GM12878 (cell line): ENCODE results near the gene CAPZB. TPM values are rescaled to one million over a fixed set of nuclear protein-coding genes. Genes with fewer than 3 reads are reported as not detected.

Source experiments
- ATAC-seq: fragments of 200-7000 bp; cut with Tn5 transposase; 3 replicates; pipeline ENCODE4 v1.9.1; 2020; ENCODE audit warnings: mild to moderate bottlenecking, moderate library complexity
- BruUV-seq: library from RNA; stranded (reverse); fragments of 400-500 nt; replicated peaks from 2 replicates; lab custom pipeline; 2021; lab: Mats Ljungman, UMichigan
- CTCF ChIA-PET: fragments of 300-600 bp; sonication (Branson Sonifier 250); formaldehyde crosslinking; extraction: SDS; loops from one replicate; lab custom pipeline; 2021; ENCODE audit warnings: inconsistent platforms; lab: Yijun Ruan, JAX
- POLR2A ChIA-PET: fragments of 350-600 bp; formaldehyde crosslinking; extraction: SDS; loops from one replicate; lab custom pipeline; 2021; ENCODE audit warnings: inconsistent platforms; lab: Charles Lee
- RAD21 ChIA-PET: fragments of 300-600 bp; sonication (Branson Sonifier 250); formaldehyde crosslinking; loops from one replicate; lab custom pipeline; 2023; ENCODE audit warnings: antibody characterized with exemption; ENCODE audit not compliant: unreplicated experiment; lab: Charles Lee
- SMC1A ChIA-PET: fragments of 300-600 bp; sonication (Branson Sonifier 250); formaldehyde crosslinking; loops from one replicate; lab custom pipeline; 2023; ENCODE audit not compliant: unreplicated experiment, uncharacterized antibody; lab: Charles Lee
- DNase-seq: peaks from one replicate; pipeline ENCODE4 v3.0.0-alpha.2; 2011; ENCODE audit warnings: low read depth, low spot score
- FAIRE-seq: peaks from 3 replicates; lab custom pipeline; 2011; peaks lifted over from hg19 to GRCh38; lab: Jason Lieb, UNC
- H2AFZ ChIP-seq: 2 replicates; pipeline ENCODE4 v1.6.0; 2011; ENCODE audit warnings: low read depth, low read length, control low read depth; ENCODE audit not compliant: control insufficient read depth
- H3K27ac ChIP-seq: 2 replicates; pipeline ENCODE4 v1.5.1; 2011; ENCODE audit warnings: control low read depth; ENCODE audit not compliant: control insufficient read depth, insufficient read depth
- H3K27me3 ChIP-seq, 2 experiments: replicated peaks in 1 of 2; 2 replicates each; pipeline versions ENCODE4 v1.6.0 to v1.6.1; 2011; ENCODE audit warnings: low read length in 1 of 2; ENCODE audit not compliant: control insufficient read depth in 2 of 2, insufficient read depth in 2 of 2
- H3K36me3 ChIP-seq, 2 experiments: 2 replicates each; pipeline ENCODE4 v1.5.1; 2011; ENCODE audit warnings: low read length in 1 of 2; ENCODE audit not compliant: control insufficient read depth in 2 of 2, insufficient read depth in 2 of 2
- H3K4me1 ChIP-seq: 2 replicates; pipeline ENCODE4 v1.6.1; 2011; ENCODE audit warnings: mild to moderate bottlenecking, low read length, moderate library complexity, mixed read lengths; ENCODE audit not compliant: control insufficient read depth, insufficient read depth
- H3K4me2 ChIP-seq: 2 replicates; pipeline ENCODE4 v1.6.0; 2011; ENCODE audit warnings: control low read depth; ENCODE audit not compliant: control insufficient read depth, insufficient read depth
- H3K4me3 ChIP-seq: fragments of 200-600 bp; sonication (generic); 2 replicates; pipeline ENCODE4 v1.5.1; 2016
- H3K79me2 ChIP-seq: 2 replicates; pipeline ENCODE4 v1.6.0; 2011; ENCODE audit warnings: low read length; ENCODE audit not compliant: control insufficient read depth, insufficient read depth
- H3K9ac ChIP-seq: 2 replicates; pipeline ENCODE4 v1.8.0; 2011; ENCODE audit warnings: low read length, control low read depth, mixed read lengths; ENCODE audit not compliant: control insufficient read depth, insufficient read depth
- H3K9me3 ChIP-seq: replicated peaks from 3 replicates; pipeline ENCODE4 v1.5.1; 2011; ENCODE audit warnings: mild to moderate bottlenecking, low read length; ENCODE audit not compliant: control insufficient read depth, insufficient read depth
- H4K20me1 ChIP-seq: 2 replicates; pipeline ENCODE4 v1.6.0; 2011; ENCODE audit not compliant: control insufficient read depth, insufficient read depth
- HSF1 ChIP-seq: fragments of 150-350 bp; IDR thresholded peaks from 2 replicates; pipeline ENCODE4 v1.6.1; 2014; ENCODE audit warnings: mild to moderate bottlenecking, low read depth, low read length
- KAT2A ChIP-seq: conservative IDR thresholded peaks from 2 replicates; pipeline ENCODE4 v1.6.1; 2011; ENCODE audit warnings: low read depth, low read length; ENCODE audit not compliant: control insufficient read depth
- KLF5 ChIP-seq: fragments of 450-650 bp; IDR thresholded peaks from 2 replicates; pipeline ENCODE4 v1.6.1; 2014; ENCODE audit warnings: mild to moderate bottlenecking; ENCODE audit not compliant: partially characterized antibody
- NFYB ChIP-seq: IDR thresholded peaks from 2 replicates; pipeline ENCODE4 v1.6.1; 2011; ENCODE audit warnings: low read depth, mild to moderate bottlenecking, low read length, improper control_type of control experiment, moderate library complexity; ENCODE audit not compliant: insufficient read depth
- PKNOX1 ChIP-seq: fragments of 450-650 bp; IDR thresholded peaks from 2 replicates; pipeline ENCODE4 v1.6.1; 2016; ENCODE audit warnings: mild to moderate bottlenecking
- POLR2AphosphoS5 ChIP-seq: IDR thresholded peaks from 2 replicates; pipeline ENCODE4 v1.6.1; 2011; ENCODE audit warnings: mild to moderate bottlenecking, low read length, inconsistent platforms
- SMAD1 ChIP-seq: fragments of 450-650 bp; IDR thresholded peaks from 2 replicates; pipeline ENCODE4 v1.6.1; 2018; ENCODE audit warnings: mild to moderate bottlenecking, low read depth; ENCODE audit not compliant: partially characterized antibody
- SMARCA5 ChIP-seq: fragments of 450-650 bp; IDR thresholded peaks from 2 replicates; pipeline ENCODE4 v1.6.1; 2017; ENCODE audit warnings: mild to moderate bottlenecking
- SREBF2 ChIP-seq: IDR thresholded peaks from 2 replicates; pipeline ENCODE4 v1.6.1; 2012; ENCODE audit warnings: mild to moderate bottlenecking, low read length
- TCF7 ChIP-seq: IDR thresholded peaks from 2 replicates; pipeline ENCODE4 v1.6.1; 2014; ENCODE audit warnings: antibody characterized with exemption, borderline replicate concordance
- WGBS: methylation state at CpG from one replicate; pipeline ENCODE4 v1.1.6; 2016; ENCODE audit warnings: low lambda C conversion rate; ENCODE audit not compliant: insufficient replicate concordance, insufficient coverage; ENCODE audit errors: missing lambda C conversion rate; 5-methylcytosine and 5-hydroxymethylcytosine counted together
- in situ Hi-C: fragments of 300-500 bp; cut with MboI; formaldehyde crosslinking; loops from 9 replicates; pipeline ENCODE4 v1.14.3; 2018; ENCODE audit warnings: mixed read lengths
- intact Hi-C: fragments of 100-400 bp; cut with micrococcal nuclease; formaldehyde crosslinking; loops from one replicate; pipeline ENCODE4 v1.14.2; 2022; ENCODE audit not compliant: unreplicated experiment
- polyA plus RNA-seq, 11 experiments: library from polyadenylated mRNA; depleted of rRNA in 4 of 11; unstranded in 6 of 11; stranded (reverse) in 5 of 11; fragments of >200 nt; fragmentation: Nextera tagmentation in 4 of 11; fragmentation: Illumina TruSeq in 1 of 11; extraction: Ambion mirVana in 4 of 11; extraction: Trizol in 1 of 11; gene quantifications; 1 replicate in 1 of 11; 2 replicates in 10 of 11; pipeline versions ENCODE4 v1.2.1 to v1.2.3, GENCODE V29; 2011 to 2016; ENCODE audit warnings: inconsistent platforms in 2 of 11, missing spikeins in 2 of 11, low read depth in 1 of 11
- total RNA-seq, 4 experiments: library from RNA; depleted of rRNA in 3 of 4; stranded (reverse); fragments of >200 nt in 3 of 4; fragmentation: Illumina TruSeq in 1 of 4; extraction: Trizol in 1 of 4; gene quantifications; 2 replicates each; pipeline versions ENCODE4 v1.2.1 to v1.2.3, GENCODE V29; 2013 to 2021
- TF ChIP-seq, protein P1 (sequence below): IDR thresholded peaks from 2 replicates; pipeline ENCODE4 v1.6.1; 2012; ENCODE audit warnings: improper control_type of control experiment, low read depth, low read length; ENCODE audit not compliant: insufficient replicate concordance
- TF ChIP-seq, protein P2 (sequence below): fragments of 450-650 bp; IDR thresholded peaks from 2 replicates; pipeline ENCODE4 v1.6.1; 2017; ENCODE audit warnings: mild to moderate bottlenecking

CAPZB gene
- total and polyA plus RNA-seq, 10 of the 15 experiments (the other 5 are each of a cell fraction or from before 2014, with no cell fraction given): 104 to 454 (median 213) TPM

- ChIA-PET RAD21 (interaction anchor here (0.7 to 2.7 kb wide), 3 partner anchors 9 to 104 kb away, joined by 4 to 11 read pairs (median 10); no protein-coding TSS in a partner anchor), SMC1A (interaction anchor here (0.6 to 3.5 kb wide), 7 partner anchors 8 to 157 kb away, joined by 3 to 22 read pairs (median 6); no protein-coding TSS in a partner anchor), CTCF (interaction anchor here (1.7 to 2.4 kb wide), 6 partner anchors 8 to 104 kb away, joined by 4 to 11 read pairs (median 7); partner anchors contain the start of gene CAPZB), POLR2A (interaction anchor here (0.5 to 0.6 kb wide), 3 partner anchors 20 to 101 kb away, joined by 3 to 9 read pairs (median 3); no protein-coding TSS in a partner anchor)
- in situ Hi-C loops: no loop called here
- FAIRE-seq: no peak
- peaks cover 7 to 9% of the 10 kb centered on the region in 2 experiments; a peak in 3 of 4 replicates for H3K36me3 ChIP-seq
- H3K4me2 ChIP-seq: peak overlapping the region; percentile 87
- DNase-seq: no peak
- peak overlapping the region; percentile 12; the same call in 1 of the 2 replicates for H3K9ac ChIP-seq
- peaks cover 53% of the 10 kb centered on the region for H3K4me1 ChIP-seq
- H3K9me3 ChIP-seq: no peaks in the 10 kb centered on the region
- H4K20me1 ChIP-seq: peaks cover 19% of the 10 kb centered on the region
- H3K27me3 ChIP-seq: no peaks in the 10 kb centered on the region
- intact Hi-C loops: no loop called here
- WGBS: 37% methylated on average over 9 of the region's 9 CpGs
- no peak overlapping the region for H2AFZ ChIP-seq
- BruUV-seq: no TSS peak
- peak overlapping the region; percentile 58; the same call in 1 of the 2 replicates for H3K4me3 ChIP-seq
- H3K27ac ChIP-seq: peak overlapping the region; percentile 94
- H3K79me2 ChIP-seq: peaks cover 96% of the 10 kb centered on the region
- no peak for ATAC-seq
- TF ChIP-seq SREBF2: no peak
- TF ChIP-seq SMAD1: no peak
- TF ChIP-seq HSF1: no peak
- TF ChIP-seq KAT2A: no peak
- TF ChIP-seq, protein P1, sequence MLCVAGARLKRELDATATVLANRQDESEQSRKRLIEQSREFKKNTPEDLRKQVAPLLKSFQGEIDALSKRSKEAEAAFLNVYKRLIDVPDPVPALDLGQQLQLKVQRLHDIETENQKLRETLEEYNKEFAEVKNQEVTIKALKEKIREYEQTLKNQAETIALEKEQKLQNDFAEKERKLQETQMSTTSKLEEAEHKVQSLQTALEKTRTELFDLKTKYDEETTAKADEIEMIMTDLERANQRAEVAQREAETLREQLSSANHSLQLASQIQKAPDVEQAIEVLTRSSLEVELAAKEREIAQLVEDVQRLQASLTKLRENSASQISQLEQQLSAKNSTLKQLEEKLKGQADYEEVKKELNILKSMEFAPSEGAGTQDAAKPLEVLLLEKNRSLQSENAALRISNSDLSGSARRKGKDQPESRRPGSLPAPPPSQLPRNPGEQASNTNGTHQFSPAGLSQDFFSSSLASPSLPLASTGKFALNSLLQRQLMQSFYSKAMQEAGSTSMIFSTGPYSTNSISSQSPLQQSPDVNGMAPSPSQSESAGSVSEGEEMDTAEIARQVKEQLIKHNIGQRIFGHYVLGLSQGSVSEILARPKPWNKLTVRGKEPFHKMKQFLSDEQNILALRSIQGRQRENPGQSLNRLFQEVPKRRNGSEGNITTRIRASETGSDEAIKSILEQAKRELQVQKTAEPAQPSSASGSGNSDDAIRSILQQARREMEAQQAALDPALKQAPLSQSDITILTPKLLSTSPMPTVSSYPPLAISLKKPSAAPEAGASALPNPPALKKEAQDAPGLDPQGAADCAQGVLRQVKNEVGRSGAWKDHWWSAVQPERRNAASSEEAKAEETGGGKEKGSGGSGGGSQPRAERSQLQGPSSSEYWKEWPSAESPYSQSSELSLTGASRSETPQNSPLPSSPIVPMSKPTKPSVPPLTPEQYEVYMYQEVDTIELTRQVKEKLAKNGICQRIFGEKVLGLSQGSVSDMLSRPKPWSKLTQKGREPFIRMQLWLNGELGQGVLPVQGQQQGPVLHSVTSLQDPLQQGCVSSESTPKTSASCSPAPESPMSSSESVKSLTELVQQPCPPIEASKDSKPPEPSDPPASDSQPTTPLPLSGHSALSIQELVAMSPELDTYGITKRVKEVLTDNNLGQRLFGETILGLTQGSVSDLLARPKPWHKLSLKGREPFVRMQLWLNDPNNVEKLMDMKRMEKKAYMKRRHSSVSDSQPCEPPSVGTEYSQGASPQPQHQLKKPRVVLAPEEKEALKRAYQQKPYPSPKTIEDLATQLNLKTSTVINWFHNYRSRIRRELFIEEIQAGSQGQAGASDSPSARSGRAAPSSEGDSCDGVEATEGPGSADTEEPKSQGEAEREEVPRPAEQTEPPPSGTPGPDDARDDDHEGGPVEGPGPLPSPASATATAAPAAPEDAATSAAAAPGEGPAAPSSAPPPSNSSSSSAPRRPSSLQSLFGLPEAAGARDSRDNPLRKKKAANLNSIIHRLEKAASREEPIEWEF: no peak
- TF ChIP-seq PKNOX1: no peak
- TF ChIP-seq POLR2AphosphoS5: no peak
- no peak for TF ChIP-seq KLF5
- TF ChIP-seq NFYB: no peak
- no peak for TF ChIP-seq TCF7
- no peak for TF ChIP-seq SMARCA5
- TF ChIP-seq, protein P2, sequence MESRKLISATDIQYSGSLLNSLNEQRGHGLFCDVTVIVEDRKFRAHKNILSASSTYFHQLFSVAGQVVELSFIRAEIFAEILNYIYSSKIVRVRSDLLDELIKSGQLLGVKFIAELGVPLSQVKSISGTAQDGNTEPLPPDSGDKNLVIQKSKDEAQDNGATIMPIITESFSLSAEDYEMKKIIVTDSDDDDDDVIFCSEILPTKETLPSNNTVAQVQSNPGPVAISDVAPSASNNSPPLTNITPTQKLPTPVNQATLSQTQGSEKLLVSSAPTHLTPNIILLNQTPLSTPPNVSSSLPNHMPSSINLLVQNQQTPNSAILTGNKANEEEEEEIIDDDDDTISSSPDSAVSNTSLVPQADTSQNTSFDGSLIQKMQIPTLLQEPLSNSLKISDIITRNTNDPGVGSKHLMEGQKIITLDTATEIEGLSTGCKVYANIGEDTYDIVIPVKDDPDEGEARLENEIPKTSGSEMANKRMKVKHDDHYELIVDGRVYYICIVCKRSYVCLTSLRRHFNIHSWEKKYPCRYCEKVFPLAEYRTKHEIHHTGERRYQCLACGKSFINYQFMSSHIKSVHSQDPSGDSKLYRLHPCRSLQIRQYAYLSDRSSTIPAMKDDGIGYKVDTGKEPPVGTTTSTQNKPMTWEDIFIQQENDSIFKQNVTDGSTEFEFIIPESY: no peak
Observed at GRCh38 chr1:19478322-19478721, 7.0 kb downstream of the CAPZB start.
